Subcutaneous abdominal adipose tissue (tissue), 5 donors: Measurements from ENCODE around the gene CARD16.

Source experiments
- H3K27ac ChIP-seq: one replicate; pipeline ENCODE4 v1.7.0; 2013; ENCODE audit warnings: low read depth, mild to moderate bottlenecking, inconsistent platforms, low read length, moderate library complexity
- H3K27me3 ChIP-seq, 5 donors: one replicate each; pipeline ENCODE4 v1.7.0; 2013; ENCODE audit warnings: low read length in 5 of 5, inconsistent platforms in 1 of 5; ENCODE audit not compliant: control insufficient read depth in 5 of 5, insufficient read depth in 4 of 5
- H3K36me3 ChIP-seq, 5 donors: one replicate each; pipeline ENCODE4 v1.7.0; 2013; ENCODE audit warnings: low read length in 5 of 5; ENCODE audit not compliant: control insufficient read depth in 5 of 5, insufficient read depth in 5 of 5
- H3K4me1 ChIP-seq, 5 donors: one replicate each; pipeline ENCODE4 v1.7.0; 2013; ENCODE audit warnings: low read length in 5 of 5, mild to moderate bottlenecking in 3 of 5, moderate library complexity in 1 of 5; ENCODE audit not compliant: control insufficient read depth in 5 of 5, insufficient read depth in 5 of 5
- H3K4me3 ChIP-seq, 5 donors: one replicate each; pipeline ENCODE4 v1.7.0; 2013; ENCODE audit warnings: low read length in 5 of 5, low read depth in 1 of 5
- H3K9ac ChIP-seq, 5 donors: one replicate each; pipeline ENCODE4 v1.7.0; 2013; ENCODE audit warnings: low read length in 5 of 5, mild to moderate bottlenecking in 4 of 5, moderate library complexity in 3 of 5
- H3K9me3 ChIP-seq, 5 donors: one replicate each; pipeline ENCODE4 v1.7.0; 2013; ENCODE audit warnings: low read length in 5 of 5; ENCODE audit not compliant: control insufficient read depth in 5 of 5
- donor health status: healthy.
- donor health status: healthy.
- donor health status: healthy.
- donor health status: healthy.
- donor health status: healthy.

CARD16 gene

GRCh38 chr11:105000167-105000566 lies 45.0 kb downstream of the CARD16 start:
- Histone ChIP-seq H3K9ac (no peak overlapping the region), H3K27me3 (no peaks in the 10 kb centered on the region), H3K4me3 (no peak overlapping the region), H3K36me3 (no peaks in the 10 kb centered on the region), H3K9me3 (no peaks in the 10 kb centered on the region), H3K4me1 (peaks cover 0 to 4% (median 0%) of the 10 kb centered on the region in 5 donors), H3K27ac (no peak overlapping the region)

GRCh38 chr11:104999721-105000120 lies 45.4 kb downstream of the CARD16 start:
- Histone ChIP-seq H3K9ac (no peak overlapping the region), H3K36me3 (no peaks in the 10 kb centered on the region), H3K4me1 (peaks cover 0 to 4% (median 0%) of the 10 kb centered on the region in 5 donors), H3K4me3 (no peak overlapping the region), H3K27me3 (no peaks in the 10 kb centered on the region), H3K9me3 (no peaks in the 10 kb centered on the region), H3K27ac (no peak overlapping the region)

GRCh38 chr11:104997288-104997687 lies 47.8 kb downstream of the CARD16 start:
- Histone ChIP-seq H3K4me3 (no peak overlapping the region), H3K9me3 (no peaks in the 10 kb centered on the region), H3K4me1 (peaks cover 0 to 5% (median 0%) of the 10 kb centered on the region in 5 donors), H3K36me3 (no peaks in the 10 kb centered on the region), H3K9ac (no peak overlapping the region), H3K27me3 (no peaks in the 10 kb centered on the region), H3K27ac (no peak overlapping the region)

GRCh38 chr11:104995001-104995408 lies 50.1 kb downstream of the CARD16 start:
- H3K36me3 ChIP-seq: no peaks in the 10 kb centered on the region
- H3K27me3 ChIP-seq: no peaks in the 10 kb centered on the region
- no peak overlapping the region for H3K27ac ChIP-seq
- no peaks in the 10 kb centered on the region for H3K9me3 ChIP-seq
- peaks cover 0 to 6% (median 0%) of the 10 kb centered on the region in 5 donors for H3K4me1 ChIP-seq
- H3K9ac ChIP-seq: no peak overlapping the region
- no peak overlapping the region for H3K4me3 ChIP-seq

- Histone ChIP-seq H3K9ac (no peak overlapping the region), H3K27ac (no peak overlapping the region)
Observed at GRCh38 chr11:104992781-104993180, 52.4 kb downstream of the CARD16 start.

GRCh38 chr11:104991994-104992393 lies 53.1 kb downstream of the CARD16 start:
- Histone ChIP-seq H3K27me3 (no peaks in the 10 kb centered on the region), H3K9me3 (peaks cover 0 to 4% (median 3%) of the 10 kb centered on the region in 5 donors)

More at GRCh38 chr11:104992781-104993180, 52.4 kb downstream of the CARD16 start:
- Histone ChIP-seq H3K4me1 (peaks cover 0 to 6% (median 0%) of the 10 kb centered on the region in 5 donors), H3K4me3 (no peak overlapping the region), H3K27me3 (no peaks in the 10 kb centered on the region), H3K9me3 (peaks cover 0 to 4% (median 3%) of the 10 kb centered on the region in 5 donors), H3K36me3 (no peaks in the 10 kb centered on the region)

More at GRCh38 chr11:104991994-104992393, 53.1 kb downstream of the CARD16 start:
- Histone ChIP-seq H3K9ac (no peak overlapping the region), H3K36me3 (no peaks in the 10 kb centered on the region), H3K27ac (no peak overlapping the region), H3K4me3 (no peak overlapping the region), H3K4me1 (peaks cover 0 to 6% (median 0%) of the 10 kb centered on the region in 5 donors)
